Measurements from ENCODE around the gene JUND. TPM values are rescaled to one million over a fixed set of nuclear protein-coding genes. Genes with fewer than 3 reads are reported as not detected.

The JUND gene
- total and polyA plus RNA-seq, 4 donors = 12.8 to 103 (median 41.8) TPM

- TF ChIP-seq ATF3 (IDR thresholded peaks at IDR 0.05) (no peak), FOXA2 (IDR thresholded peaks at IDR 0.05) (no peak), EGR1 (IDR thresholded peaks at IDR 0.05; ENCODE audit: low read depth in 2 of 2) (peak in 1 of 2 donors; percentile 54), HNF4A (conservative IDR thresholded peaks at IDR 0.05) (no peak), MAX (IDR thresholded peaks at IDR 0.05) (no peak), CTCF (IDR thresholded peaks at IDR 0.05; ENCODE audit: low read depth, low read length, missing input control) (no peak)
- Histone ChIP-seq H3K4me3 (ENCODE audit: low read depth in 1 of 3, low read length in 3 of 3) (peak overlapping the region in 2 of 3 donors; percentile 35 to 57), H3K27ac (ENCODE audit: low read depth in 1 of 2, low read length in 2 of 2) (peak overlapping the region; percentile 85), H3K9ac (ENCODE audit: low read depth in 1 of 2, low read length in 2 of 2) (peak overlapping the region; percentile 34 to 64), H3K36me3 (ENCODE audit: control insufficient read depth in 4 of 4, insufficient read depth in 3 of 4, low read depth in 1 of 4, low read length in 3 of 4) (no peaks in the 10 kb centered on the region), H3K9me3 (ENCODE audit: control insufficient read depth in 4 of 4, low read length in 3 of 4) (no peaks in the 10 kb centered on the region), H3K27me3 (ENCODE audit: control insufficient read depth in 4 of 4, insufficient read depth in 4 of 4, low read length in 3 of 4) (no peaks in the 10 kb centered on the region), H3K4me1 (ENCODE audit: control insufficient read depth in 4 of 4, insufficient read depth in 4 of 4, low read length in 3 of 4) (peaks cover 3 to 9% (median 6%) of the 10 kb centered on the region in 4 donors)
- WGBS = under 1% methylated on average over 20 of the region's 20 CpGs
- DNase-seq (ENCODE audit: low spot score) = no peak
Observed at GRCh38 chr19:18292462-18292809, 11.0 kb upstream of the JUND start.

- TF ChIP-seq HNF4A (conservative IDR thresholded peaks at IDR 0.05) (peak in 1 of 2 donors; percentile 15), EGR1 (IDR thresholded peaks at IDR 0.05; ENCODE audit: low read depth in 2 of 2) (peak; percentile 20 to 32), SP1 (IDR thresholded peaks at IDR 0.05) (peak; percentile 69), FOXA2 (IDR thresholded peaks at IDR 0.05) (no peak), RXRA (IDR thresholded peaks at IDR 0.05) (peak; percentile 73 to 75), HNF4G (IDR thresholded peaks at IDR 0.05) (no peak), RAD21 (IDR thresholded peaks at IDR 0.05) (peak in 1 of 2 donors; percentile 5), NR2F2 (IDR thresholded peaks at IDR 0.05) (peak; percentile 70), GABPA (IDR thresholded peaks at IDR 0.05 in 1 of 2, conservative IDR thresholded peaks at IDR 0.05 in 1 of 2) (peak in 1 of 2 donors; percentile 35), YY1 (IDR thresholded peaks at IDR 0.05) (peak; percentile 42), ATF3 (IDR thresholded peaks at IDR 0.05) (no peak), REST (IDR thresholded peaks at IDR 0.05) (peak; percentile 53), TAF1 (conservative IDR thresholded peaks at IDR 0.05) (no peak), MAX (IDR thresholded peaks at IDR 0.05) (peak; percentile 49), CTCF (IDR thresholded peaks at IDR 0.05; ENCODE audit: low read depth, low read length, missing input control) (no peak)
Observed at GRCh38 chr19:18291590-18292461, 10.4 kb upstream of the JUND start.

More at GRCh38 chr19:18291590-18292461, 10.4 kb upstream of the JUND start:
- peak; percentile 72 for DNase-seq (ENCODE audit: low spot score)
- 7% methylated on average over 75 of the region's 75 CpGs for WGBS
- H3K9me3 ChIP-seq (ENCODE audit: control insufficient read depth in 4 of 4, low read length in 3 of 4) = no peaks in the 10 kb centered on the region
- H3K27ac ChIP-seq (ENCODE audit: low read depth in 1 of 2, low read length in 2 of 2) = peak overlapping the region; percentile 85
- H3K4me3 ChIP-seq (ENCODE audit: low read depth in 1 of 3, low read length in 3 of 3) = peak overlapping the region; percentile 3 to 57 (median 35)
- H3K4me1 ChIP-seq (ENCODE audit: control insufficient read depth in 4 of 4, insufficient read depth in 4 of 4, low read length in 3 of 4) = peaks cover 3 to 9% (median 6%) of the 10 kb centered on the region in 4 donors
- no peaks in the 10 kb centered on the region for H3K36me3 ChIP-seq (ENCODE audit: control insufficient read depth in 4 of 4, insufficient read depth in 3 of 4, low read depth in 1 of 4, low read length in 3 of 4)
- no peaks in the 10 kb centered on the region for H3K27me3 ChIP-seq (ENCODE audit: control insufficient read depth in 4 of 4, insufficient read depth in 4 of 4, low read length in 3 of 4)
- peak overlapping the region; percentile 34 to 64 for H3K9ac ChIP-seq (ENCODE audit: low read depth in 1 of 2, low read length in 2 of 2)
